Prostate gland (tissue), 2 donors: ENCODE measurements around the gene TTLL13. TPM values are rescaled to one million over a fixed set of nuclear protein-coding genes. Genes with fewer than 3 reads are reported as not detected.

Source experiments
- DNase-seq: peaks from one replicate; pipeline ENCODE4 v3.0.0-alpha.2; 2019; ENCODE audit warnings: low spot score
- H3K27ac ChIP-seq, 2 donors: fragments of 200-600 bp; sonication (generic); 2 replicates each; pipeline ENCODE4 v1.5.1; 2017 to 2019
- H3K27me3 ChIP-seq: fragments of 200-600 bp; sonication (generic); replicated peaks from 2 replicates; pipeline ENCODE4 v1.5.1; 2019; ENCODE audit not compliant: insufficient read depth
- H3K36me3 ChIP-seq, 2 donors: fragments of 200-600 bp; sonication (generic); 1 replicate in 1 of 2; 2 replicates in 1 of 2; pipeline versions ENCODE4 v1.5.1 to v1.8.1; 2017 to 2019
- H3K4me1 ChIP-seq: fragments of 200-600 bp; sonication (generic); replicated peaks from 2 replicates; pipeline ENCODE4 v1.5.1; 2019
- H3K4me3 ChIP-seq, 2 donors: fragments of 200-600 bp; sonication (generic); 2 replicates each; pipeline ENCODE4 v1.5.1; 2017 to 2019
- H3K9me3 ChIP-seq: fragments of 200-600 bp; sonication (generic); 2 replicates; pipeline ENCODE4 v1.5.1; 2017
- POLR2A ChIP-seq: fragments of 450-650 bp; IDR thresholded peaks from one replicate; pipeline ENCODE4 v1.6.1; 2016; ENCODE audit warnings: antibody characterized with exemption, mild to moderate bottlenecking
- POLR2AphosphoS5 ChIP-seq: sonication (generic); formaldehyde crosslinking; IDR thresholded peaks from one replicate; pipeline ENCODE4 v1.6.1; 2017; ENCODE audit warnings: antibody characterized with exemption
- WGBS: methylation state at CpG from one replicate; pipeline ENCODE4 v1.1.5; 2018; 5-methylcytosine and 5-hydroxymethylcytosine counted together
- intact Hi-C: fragments of 100-400 bp; cut with DNase I; formaldehyde crosslinking; loops from one replicate; pipeline ENCODE4 v1.14.2; 2022
- total RNA-seq, 2 donors: library from RNA; depleted of rRNA; stranded (reverse); fragments of >200 nt; gene quantifications; one replicate each; pipeline ENCODE4 v1.1.0, GENCODE V29; 2016
- TF ChIP-seq, protein P1 (sequence below), 4 experiments: fragments of 200-600 bp in 2 of 4; fragments of 450-650 bp in 2 of 4; sonication (generic) in 2 of 4; IDR thresholded peaks; 1 replicate in 3 of 4; 2 replicates in 1 of 4; pipeline ENCODE4 v1.5.1; 2016 to 2019; ENCODE audit warnings: antibody characterized with exemption in 4 of 4, mild to moderate bottlenecking in 2 of 4, moderate library complexity in 2 of 4

Gene TTLL13
- total RNA-seq, 2 donors from 2014 or later: 0.51 TPM; not detected in 1

DNA sequence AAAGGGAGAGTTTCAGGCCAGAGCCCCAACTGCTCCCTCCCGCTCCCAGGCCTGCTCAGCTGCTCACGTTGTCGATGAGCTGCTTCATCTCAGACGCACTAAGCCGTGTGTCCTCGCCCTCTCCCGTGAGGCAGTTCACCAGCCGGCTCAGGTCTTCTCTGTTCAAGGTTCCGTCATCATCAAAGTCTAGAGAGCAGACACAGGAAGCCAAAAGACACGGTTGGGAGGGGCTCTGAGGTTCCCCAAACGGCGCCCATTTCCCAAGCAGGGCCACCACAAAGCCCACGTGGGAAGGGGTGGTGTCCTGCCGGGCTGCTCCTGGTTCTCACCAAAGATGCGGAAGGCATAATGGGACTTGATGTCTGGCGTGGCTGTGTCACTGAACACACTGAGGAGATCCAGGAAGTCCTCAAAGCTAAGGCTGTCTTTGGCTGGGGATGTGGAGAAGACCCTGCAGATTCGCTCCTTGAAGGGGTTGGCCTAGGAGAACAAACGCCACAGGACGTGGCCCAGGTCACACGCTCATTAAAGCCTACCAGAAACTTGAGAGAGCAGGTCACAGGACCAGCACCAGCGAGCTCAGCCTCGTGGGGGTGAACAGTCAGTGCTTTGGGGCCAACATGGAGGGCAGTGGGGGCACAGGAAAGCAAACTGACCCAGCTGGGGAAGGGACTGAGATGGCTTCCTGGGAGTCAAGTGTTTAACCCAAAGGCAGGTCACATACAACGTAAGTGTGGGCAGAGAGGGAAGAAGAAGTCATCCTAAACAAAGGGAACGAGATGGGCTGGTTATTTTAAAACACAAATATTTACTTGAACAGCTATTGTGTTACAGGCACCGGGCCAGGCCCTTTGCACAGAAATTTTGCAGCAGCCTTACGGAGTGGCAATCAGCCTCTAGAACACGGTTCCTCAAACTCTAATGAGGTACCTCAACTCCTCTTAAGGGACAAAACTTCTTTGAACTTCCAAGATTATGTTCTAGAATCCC is 18.0 kb upstream of the TTLL13 start:
- H3K9me3 ChIP-seq: no peaks in the 10 kb centered on the region
- no peaks in the 10 kb centered on the region for H3K27me3 ChIP-seq
- 48% methylated on average over 27 of the region's 27 CpGs for WGBS
- H3K27ac ChIP-seq: peak overlapping the region; percentile 90 to 95
- H3K4me1 ChIP-seq: peaks cover 17% of the 10 kb centered on the region
- intact Hi-C loops: no loop called here
- peak; percentile 71 for DNase-seq
- H3K36me3 ChIP-seq: peaks cover 7 to 10% of the 10 kb centered on the region in 2 donors
- TF ChIP-seq POLR2A (peak; percentile 3), POLR2AphosphoS5 (peak; percentile 72)
- TF ChIP-seq, protein P1, sequence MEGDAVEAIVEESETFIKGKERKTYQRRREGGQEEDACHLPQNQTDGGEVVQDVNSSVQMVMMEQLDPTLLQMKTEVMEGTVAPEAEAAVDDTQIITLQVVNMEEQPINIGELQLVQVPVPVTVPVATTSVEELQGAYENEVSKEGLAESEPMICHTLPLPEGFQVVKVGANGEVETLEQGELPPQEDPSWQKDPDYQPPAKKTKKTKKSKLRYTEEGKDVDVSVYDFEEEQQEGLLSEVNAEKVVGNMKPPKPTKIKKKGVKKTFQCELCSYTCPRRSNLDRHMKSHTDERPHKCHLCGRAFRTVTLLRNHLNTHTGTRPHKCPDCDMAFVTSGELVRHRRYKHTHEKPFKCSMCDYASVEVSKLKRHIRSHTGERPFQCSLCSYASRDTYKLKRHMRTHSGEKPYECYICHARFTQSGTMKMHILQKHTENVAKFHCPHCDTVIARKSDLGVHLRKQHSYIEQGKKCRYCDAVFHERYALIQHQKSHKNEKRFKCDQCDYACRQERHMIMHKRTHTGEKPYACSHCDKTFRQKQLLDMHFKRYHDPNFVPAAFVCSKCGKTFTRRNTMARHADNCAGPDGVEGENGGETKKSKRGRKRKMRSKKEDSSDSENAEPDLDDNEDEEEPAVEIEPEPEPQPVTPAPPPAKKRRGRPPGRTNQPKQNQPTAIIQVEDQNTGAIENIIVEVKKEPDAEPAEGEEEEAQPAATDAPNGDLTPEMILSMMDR (IDR thresholded peaks at IDR 0.05): no peak
- H3K4me3 ChIP-seq: peak overlapping the region in 1 of 2 donors; percentile 69

DNA sequence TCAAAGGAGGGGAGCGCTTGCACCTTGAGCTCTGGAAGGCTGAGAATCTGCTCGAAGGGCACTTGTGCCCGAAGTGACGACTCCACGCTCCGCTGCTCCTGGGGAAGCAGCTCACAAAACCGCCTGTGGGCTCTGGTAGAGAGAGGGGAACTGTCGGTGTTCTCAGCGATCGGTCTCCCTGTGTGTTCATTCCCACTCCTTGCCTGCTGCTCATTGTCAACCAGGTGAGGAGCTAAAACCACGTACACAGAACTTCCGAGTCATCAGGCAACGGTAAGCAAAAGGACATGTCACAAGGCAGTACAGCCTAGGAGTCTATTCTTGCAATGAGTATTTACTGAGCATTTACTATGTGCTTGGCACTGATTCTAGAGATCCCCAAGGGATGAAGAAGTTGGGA is 17.2 kb upstream of the TTLL13 start:
- Histone ChIP-seq H3K27me3 (no peaks in the 10 kb centered on the region), H3K9me3 (no peaks in the 10 kb centered on the region), H3K27ac (peak overlapping the region; percentile 90 to 95), H3K36me3 (peaks cover 7 to 10% of the 10 kb centered on the region in 2 donors), H3K4me3 (peak overlapping the region in 1 of 2 donors; percentile 69), H3K4me1 (peaks cover 17% of the 10 kb centered on the region)
- WGBS: 83% methylated on average over 13 of the region's 13 CpGs
- intact Hi-C loops: no loop called here
- DNase-seq: no peak
- TF ChIP-seq POLR2AphosphoS5 (no peak), POLR2A (no peak)
- TF ChIP-seq, protein P1 (IDR thresholded peaks at IDR 0.05): no peak

GRCh38 chr15:90232941-90233386 is 16.4 kb upstream of the TTLL13 start:
- 5% methylated on average over 8 of the region's 9 CpGs for WGBS
- peaks cover 5 to 6% of the 10 kb centered on the region in 2 donors for H3K36me3 ChIP-seq
- no peak for DNase-seq
- intact Hi-C loops: no loop called here
- peak overlapping the region; percentile 90 to 95 for H3K27ac ChIP-seq
- H3K4me3 ChIP-seq: peak overlapping the region; percentile 69 to 83
- no peaks in the 10 kb centered on the region for H3K27me3 ChIP-seq
- no peaks in the 10 kb centered on the region for H3K9me3 ChIP-seq
- no peak for TF ChIP-seq POLR2A
- TF ChIP-seq, protein P1 (IDR thresholded peaks at IDR 0.05): peak in 2 of 4 experiments; percentile 30 to 69
- peaks cover 17% of the 10 kb centered on the region for H3K4me1 ChIP-seq

DNA sequence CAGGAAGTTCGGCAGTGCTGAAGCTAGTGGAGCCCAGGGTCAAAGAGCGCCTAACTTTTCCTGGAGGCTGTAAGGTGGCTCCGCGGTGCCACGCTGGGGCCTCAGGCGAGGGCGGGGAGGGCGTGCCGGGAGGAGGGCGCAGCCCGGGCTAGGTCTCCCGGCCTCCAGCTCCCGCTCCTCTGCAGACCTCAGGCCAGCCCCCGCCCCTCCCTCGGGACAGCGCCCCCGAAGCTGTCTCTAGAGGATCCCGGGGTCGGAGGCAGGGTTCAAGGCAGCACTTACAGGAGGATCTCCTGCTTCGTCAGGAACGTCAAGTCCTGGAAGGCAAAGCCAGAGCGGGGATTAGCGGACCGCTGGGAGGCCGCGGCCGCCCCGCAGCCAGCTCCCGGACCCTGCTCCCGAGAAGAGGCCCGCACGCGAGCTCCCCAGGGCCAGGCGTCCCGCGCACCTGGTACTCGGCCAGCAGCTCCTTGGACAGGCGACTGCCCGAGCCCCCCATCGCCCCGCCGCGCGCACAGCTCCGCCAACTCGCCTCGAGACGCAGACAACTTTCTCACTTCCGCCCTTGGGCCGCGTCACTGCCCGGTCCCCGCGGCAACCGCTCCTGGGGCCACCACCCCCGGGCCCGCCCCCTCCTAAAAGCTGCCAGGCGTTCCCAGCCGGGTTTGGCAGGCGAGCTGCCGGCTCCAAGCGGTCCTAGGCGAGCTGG is 15.8 kb upstream of the TTLL13 start, which contains the start of gene CIB1:
TSS of gene CIB1 (minus strand) at position 555 of the 709 bp plus-strand sequence. CDS start at position 499, 56 bp downstream.
- Histone ChIP-seq H3K9me3 (no peaks in the 10 kb centered on the region), H3K4me1 (peaks cover 17% of the 10 kb centered on the region), H3K36me3 (peaks cover 0 to 2% of the 10 kb centered on the region in 2 donors), H3K27ac (peak within 1 kb of the TSS; percentile 90 to 95), H3K27me3 (no peaks in the 10 kb centered on the region), H3K4me3 (peak within 1 kb of the TSS; percentile 69 to 83)
- TF ChIP-seq, protein P1 (IDR thresholded peaks at IDR 0.05): peak in 2 of 4 experiments; percentile 2 to 61
- TF ChIP-seq POLR2AphosphoS5 (peak; percentile 93), POLR2A (peak; percentile 84)
- DNase-seq: peak; percentile 98
- 2% methylated on average over 24 of the region's 63 CpGs for WGBS
- intact Hi-C loops: loop anchor here (2.0 kb wide), 1 partner anchor 15 kb away; the partner anchor contains the start of gene TTLL13
